PFSK-1 (cell line): ENCODE data around the gene TCF20.

Source experiments
- FOXP2 ChIP-seq: optimal IDR thresholded peaks from 2 replicates; pipeline ENCODE3; 2011; ENCODE audit warnings: borderline replicate concordance, control low read depth, inconsistent platforms; ENCODE audit not compliant: insufficient read depth; ENCODE audit errors: extremely low read length, extremely low read depth
- POLR2AphosphoS5 ChIP-seq: IDR thresholded peaks from 2 replicates; pipeline ENCODE4 v1.6.1; 2012; ENCODE audit warnings: low read depth, mild to moderate bottlenecking, control low read depth, low read length, moderate library complexity
- REST ChIP-seq, 2 experiments: IDR thresholded peaks; 2 replicates each; pipeline versions ENCODE4 v1.6.1 to v1.8.0; 2011 to 2012; ENCODE audit warnings: low read depth in 2 of 2, low read length in 2 of 2, control low read depth in 1 of 2, inconsistent platforms in 1 of 2, mild to moderate bottlenecking in 1 of 2, moderate library complexity in 1 of 2; ENCODE audit not compliant: insufficient read depth in 1 of 2

DNA sequence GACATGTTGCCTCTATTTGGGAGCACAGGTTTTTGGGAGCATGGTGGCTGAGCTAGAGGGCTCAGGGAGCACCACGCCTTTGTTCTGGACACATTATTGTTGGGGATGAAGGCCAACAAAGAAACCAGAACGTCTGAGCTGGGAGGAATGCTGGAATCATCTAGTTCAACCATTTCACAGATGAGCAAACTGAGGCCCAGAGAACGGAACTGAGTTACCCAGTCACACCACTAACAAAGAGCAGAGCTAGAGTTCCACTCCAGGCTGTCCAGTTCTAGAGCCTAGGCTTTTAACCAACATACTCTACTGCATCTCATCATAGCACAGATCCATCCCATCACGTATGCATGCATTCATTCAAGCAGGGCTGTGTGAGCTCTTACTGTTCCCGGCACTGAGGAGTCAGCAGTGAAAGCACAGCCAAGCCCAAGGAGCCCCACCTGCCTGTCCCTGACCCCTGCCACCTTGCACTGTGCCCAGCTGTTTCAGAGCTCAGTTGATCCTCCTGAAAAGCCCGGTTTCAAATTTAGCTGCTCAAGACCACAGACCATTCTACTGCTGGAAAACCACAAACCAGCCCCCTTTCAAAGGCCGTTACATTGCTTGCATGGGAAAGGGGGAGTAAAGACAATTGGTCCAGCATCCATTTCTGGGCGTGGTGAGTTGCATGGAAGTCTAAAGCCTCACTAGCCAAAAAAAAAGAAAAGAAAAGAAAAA, 16.9 kb upstream of the TCF20 start:
- no peak for TF ChIP-seq POLR2AphosphoS5
- TF ChIP-seq FOXP2: no peak
- TF ChIP-seq REST (IDR thresholded peaks at IDR 0.05; ENCODE audit: insufficient read depth in 1 of 2, low read depth in 2 of 2, low read length in 2 of 2): no peak
